Thymus (tissue), 11 donors: ENCODE results near the gene GAD2. TPM values are rescaled to one million over a fixed set of nuclear protein-coding genes. Genes with fewer than 3 reads are reported as not detected.

Source experiments
- DNase-seq, 9 donors: peaks; one replicate each; pipeline ENCODE4 v3.0.0-alpha.2; 2013; ENCODE audit warnings: low spot score in 9 of 9, low read depth in 6 of 9, missing footprints in 1 of 9
- H3K27ac ChIP-seq, 2 donors: one replicate each; pipeline ENCODE4 v1.5.1; 2013; ENCODE audit warnings: control low read depth in 1 of 2, low read depth in 1 of 2, low read length in 1 of 2, mild to moderate bottlenecking in 1 of 2, moderate library complexity in 1 of 2
- H3K27me3 ChIP-seq, 2 donors: one replicate each; pipeline ENCODE4 v1.5.1; 2013; ENCODE audit warnings: low read length in 1 of 2; ENCODE audit not compliant: control insufficient read depth in 2 of 2, insufficient read depth in 1 of 2
- H3K36me3 ChIP-seq, 2 donors: one replicate each; pipeline ENCODE4 v1.5.1; 2013; ENCODE audit warnings: low read length in 1 of 2, mild to moderate bottlenecking in 1 of 2, moderate library complexity in 1 of 2; ENCODE audit not compliant: control insufficient read depth in 2 of 2, insufficient read depth in 2 of 2
- H3K4me1 ChIP-seq, 2 donors: one replicate each; pipeline ENCODE4 v1.5.1; 2013; ENCODE audit warnings: low read length in 2 of 2; ENCODE audit not compliant: control insufficient read depth in 2 of 2, insufficient read depth in 2 of 2
- H3K4me3 ChIP-seq, 2 donors: one replicate each; pipeline ENCODE4 v1.5.1; 2013; ENCODE audit warnings: low read length in 2 of 2, control low read depth in 1 of 2, mild to moderate bottlenecking in 1 of 2
- H3K9me3 ChIP-seq, 2 donors: one replicate each; pipeline ENCODE4 v1.5.1; 2013; ENCODE audit warnings: low read length in 1 of 2, mild to moderate bottlenecking in 1 of 2; ENCODE audit not compliant: control insufficient read depth in 2 of 2, insufficient read depth in 1 of 2
- WGBS: extraction: QIAGEN DNeasy Blood & Tissue Kit; methylation state at CpG from one replicate; pipeline ENCODE4 v1.1.7; 2013; 5-methylcytosine and 5-hydroxymethylcytosine counted together
- polyA plus RNA-seq: library from polyadenylated mRNA; stranded (reverse); fragments of 200-250 nt; gene quantifications from one replicate; pipeline ENCODE4 v1.2.3, GENCODE V29; 2013
- total RNA-seq: library from RNA; stranded (reverse); fragments of 120-200 nt; gene quantifications from one replicate; pipeline ENCODE4 v1.2.4, GENCODE V29; 2013
- donor health status: healthy.

Gene GAD2
- total and polyA plus RNA-seq, 2 donors, result under 0.01 to 0.05 TPM

GRCh38 chr10:26318672-26319071 is 102.1 kb downstream of the GAD2 start:
- 84% methylated on average over 5 of the region's 5 CpGs for WGBS
- no peaks in the 10 kb centered on the region for H3K9me3 ChIP-seq
- DNase-seq, result no peak
- H3K27me3 ChIP-seq, result peaks cover 0 to 2% of the 10 kb centered on the region in 2 donors
- no peaks in the 10 kb centered on the region for H3K36me3 ChIP-seq
- H3K4me3 ChIP-seq, result no peak overlapping the region
- no peak overlapping the region for H3K27ac ChIP-seq
- no peaks in the 10 kb centered on the region for H3K4me1 ChIP-seq

GRCh38 chr10:26323219-26323618 is 106.6 kb downstream of the GAD2 start:
- Histone ChIP-seq H3K9me3 (no peaks in the 10 kb centered on the region), H3K27me3 (no peaks in the 10 kb centered on the region), H3K4me1 (no peaks in the 10 kb centered on the region), H3K4me3 (no peak overlapping the region), H3K36me3 (no peaks in the 10 kb centered on the region), H3K27ac (no peak overlapping the region)
- WGBS, result 92% methylated on average over 3 of the region's 3 CpGs
- no peak for DNase-seq

DNA sequence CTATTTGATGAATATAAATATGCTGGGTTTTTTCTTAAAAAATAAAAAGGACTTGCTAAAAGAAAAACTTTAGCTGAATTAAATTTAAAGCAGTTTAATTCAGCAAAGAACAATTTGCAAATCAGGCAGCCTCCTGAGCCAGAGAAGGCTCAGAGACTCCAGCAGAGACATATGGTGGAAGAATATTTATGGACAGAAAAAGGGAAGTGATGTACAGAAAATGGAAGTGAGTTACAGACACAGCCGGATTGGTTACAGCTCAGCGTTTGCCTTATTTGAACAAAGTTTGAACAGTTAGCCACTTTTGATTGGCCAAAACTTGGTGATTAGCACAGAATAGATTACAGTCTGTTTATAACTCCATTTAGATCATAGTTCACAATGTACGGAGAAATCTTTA is 110.3 kb downstream of the GAD2 start:
- Histone ChIP-seq H3K27me3 (no peaks in the 10 kb centered on the region), H3K36me3 (no peaks in the 10 kb centered on the region), H3K9me3 (no peaks in the 10 kb centered on the region), H3K4me1 (no peaks in the 10 kb centered on the region), H3K4me3 (no peak overlapping the region), H3K27ac (no peak overlapping the region)
- DNase-seq, result no peak
- WGBS, result 93% methylated on average over 3 of the region's 3 CpGs

GRCh38 chr10:26327811-26328210 is 111.2 kb downstream of the GAD2 start:
- Histone ChIP-seq H3K27me3 (no peaks in the 10 kb centered on the region), H3K4me3 (no peak overlapping the region), H3K27ac (no peak overlapping the region), H3K4me1 (no peaks in the 10 kb centered on the region), H3K36me3 (no peaks in the 10 kb centered on the region), H3K9me3 (no peaks in the 10 kb centered on the region)
- no peak for DNase-seq
- WGBS, result 96% methylated on average over 4 of the region's 4 CpGs

GRCh38 chr10:26331371-26331770 is 114.8 kb downstream of the GAD2 start:
- 96% methylated on average over 3 of the region's 3 CpGs for whole genome bisulfite sequencing
- H3K4me3 ChIP-seq, result no peak overlapping the region
- H3K9me3 ChIP-seq, result no peaks in the 10 kb centered on the region
- H3K27ac ChIP-seq, result no peak overlapping the region
- H3K4me1 ChIP-seq, result peaks cover 6 to 7% of the 10 kb centered on the region in 2 donors
- no peaks in the 10 kb centered on the region for H3K36me3 ChIP-seq
- no peaks in the 10 kb centered on the region for H3K27me3 ChIP-seq
- DNase-seq, result no peak

DNA sequence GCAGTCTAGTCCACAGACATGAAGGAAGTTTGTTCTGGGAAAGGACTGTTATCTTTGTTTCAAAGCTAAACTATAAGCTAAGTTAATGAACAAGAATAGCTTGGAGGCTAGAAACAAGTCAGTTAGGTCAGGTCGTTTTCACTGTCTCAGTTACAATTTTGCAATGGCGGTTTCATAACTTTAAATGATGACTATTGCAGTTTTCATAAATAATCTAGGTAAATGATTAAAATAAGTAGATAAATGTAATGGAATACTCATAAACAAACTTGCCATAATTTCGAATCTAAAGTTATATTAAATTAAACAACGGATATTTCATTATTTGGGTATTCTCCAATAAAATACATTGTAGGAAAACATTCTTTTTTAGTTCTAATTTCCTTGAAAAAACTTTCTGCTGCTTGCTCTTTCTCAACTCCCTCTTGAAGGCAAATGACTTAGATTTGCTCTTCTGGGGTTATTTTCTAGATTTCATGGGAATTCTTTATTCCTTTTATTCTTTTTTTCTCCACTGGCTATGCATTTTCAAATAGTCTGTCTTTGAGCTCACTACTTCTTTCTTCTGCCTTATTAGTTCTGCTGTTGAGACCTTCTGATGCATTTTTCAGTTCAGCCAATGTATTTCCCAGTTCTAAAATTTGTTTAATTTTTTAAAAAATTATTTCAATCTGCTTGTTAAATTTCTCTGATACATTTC is 117.8 kb downstream of the GAD2 start:
- WGBS, result 94% methylated on average over 4 of the region's 4 CpGs
- Histone ChIP-seq H3K9me3 (no peaks in the 10 kb centered on the region), H3K36me3 (no peaks in the 10 kb centered on the region), H3K4me1 (peaks cover 6 to 7% of the 10 kb centered on the region in 2 donors), H3K4me3 (no peak overlapping the region), H3K27me3 (no peaks in the 10 kb centered on the region), H3K27ac (no peak overlapping the region)
- DNase-seq, result no peak

DNA sequence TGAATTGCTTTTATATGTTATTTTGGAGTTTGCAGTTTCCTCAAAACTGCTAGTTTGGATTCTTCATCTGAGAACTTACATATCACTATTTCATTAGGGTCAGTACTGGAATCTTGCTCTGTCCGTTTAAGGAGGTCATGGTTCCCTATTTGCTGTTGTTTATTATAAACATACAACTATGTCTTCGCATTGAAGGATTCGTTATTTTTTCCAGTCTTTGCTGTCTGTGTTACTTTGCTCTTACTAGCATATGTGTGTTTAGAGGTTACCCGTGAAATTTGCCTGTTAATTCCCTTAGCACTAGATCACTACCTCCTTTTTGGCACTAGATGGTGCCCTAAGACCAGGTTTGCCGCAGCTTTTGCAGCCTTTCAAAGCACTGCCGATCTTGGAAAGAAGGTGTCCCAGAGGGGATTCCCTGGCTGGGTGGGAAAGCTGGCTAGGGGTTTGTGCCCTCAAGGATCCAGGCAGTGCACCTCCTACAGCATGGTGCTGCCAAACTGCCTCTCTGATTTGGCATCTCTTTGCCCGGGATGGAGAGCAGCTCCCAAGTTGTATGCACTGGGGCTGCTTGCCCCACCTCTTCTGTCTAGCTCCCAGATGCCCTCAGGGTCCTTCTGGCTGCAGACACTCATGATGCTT is 118.5 kb downstream of the GAD2 start:
- H3K4me3 ChIP-seq, result peak overlapping the region; percentile 40 to 53
- no peak overlapping the region for H3K27ac ChIP-seq
- DNase-seq, result peak; percentile 65 to 90 (median 77)
- H3K27me3 ChIP-seq, result no peaks in the 10 kb centered on the region
- no peaks in the 10 kb centered on the region for H3K9me3 ChIP-seq
- H3K36me3 ChIP-seq, result no peaks in the 10 kb centered on the region
- 18% methylated on average over 7 of the region's 7 CpGs for whole genome bisulfite sequencing
- H3K4me1 ChIP-seq, result peaks cover 6 to 7% of the 10 kb centered on the region in 2 donors

DNA sequence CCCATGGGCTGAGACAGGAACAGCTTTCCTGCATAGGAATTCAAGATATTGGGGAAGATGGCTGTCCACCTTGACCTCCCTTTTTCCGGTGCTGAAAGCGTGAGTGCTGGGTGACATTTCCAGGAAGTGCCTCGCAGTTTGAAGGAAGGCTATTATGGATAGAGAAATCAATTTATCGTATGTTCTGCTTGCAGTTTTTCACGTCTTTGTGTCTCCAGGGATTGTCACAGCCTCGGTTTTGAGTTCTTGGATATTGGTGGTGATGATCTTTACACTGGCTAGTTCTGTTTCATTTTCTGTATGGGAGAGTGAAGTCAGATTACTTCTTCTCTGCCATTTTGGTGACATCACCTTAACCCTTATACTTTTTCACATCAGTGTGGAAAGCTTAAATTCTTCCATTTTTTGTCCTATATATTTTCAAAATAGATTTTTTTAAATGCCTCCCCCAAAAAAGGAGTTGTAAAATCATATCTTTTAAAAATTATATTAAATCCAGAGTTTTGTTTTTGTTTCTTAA is 119.1 kb downstream of the GAD2 start:
- H3K4me1 ChIP-seq, result peaks cover 6 to 7% of the 10 kb centered on the region in 2 donors
- no peaks in the 10 kb centered on the region for H3K9me3 ChIP-seq
- H3K27ac ChIP-seq, result no peak overlapping the region
- peak overlapping the region; percentile 40 to 53 for H3K4me3 ChIP-seq
- WGBS, result 69% methylated on average over 6 of the region's 6 CpGs
- H3K36me3 ChIP-seq, result no peaks in the 10 kb centered on the region
- DNase-seq, result peak in 3 of 9 donors; percentile 12 to 24 (median 18)
- H3K27me3 ChIP-seq, result no peaks in the 10 kb centered on the region

GRCh38 chr10:26336979-26337378 is 120.4 kb downstream of the GAD2 start:
- peak in 1 of 9 donors; percentile 7 for DNase-seq
- 85% methylated on average over 2 of the region's 2 CpGs for WGBS
- no peak overlapping the region for H3K27ac ChIP-seq
- no peaks in the 10 kb centered on the region for H3K9me3 ChIP-seq
- no peaks in the 10 kb centered on the region for H3K36me3 ChIP-seq
- peaks cover 6 to 7% of the 10 kb centered on the region in 2 donors for H3K4me1 ChIP-seq
- H3K27me3 ChIP-seq, result no peaks in the 10 kb centered on the region
- H3K4me3 ChIP-seq, result no peak overlapping the region
